PFSK-1 (cell line): ENCODE measurements around the gene FOXJ3.

Source experiments
- FOXP2 ChIP-seq: optimal IDR thresholded peaks from 2 replicates; pipeline ENCODE3; 2011; ENCODE audit warnings: borderline replicate concordance, control low read depth, inconsistent platforms; ENCODE audit not compliant: insufficient read depth; ENCODE audit errors: extremely low read length, extremely low read depth
- POLR2AphosphoS5 ChIP-seq: IDR thresholded peaks from 2 replicates; pipeline ENCODE4 v1.6.1; 2012; ENCODE audit warnings: low read depth, mild to moderate bottlenecking, control low read depth, low read length, moderate library complexity
- SIN3A ChIP-seq: IDR thresholded peaks from 2 replicates; pipeline ENCODE4 v1.6.1; 2012; ENCODE audit warnings: mild to moderate bottlenecking, low read length, moderate library complexity, borderline replicate concordance; ENCODE audit not compliant: insufficient read depth
- TAF1 ChIP-seq: IDR thresholded peaks from 2 replicates; pipeline ENCODE4 v1.6.1; 2012; ENCODE audit warnings: low read length, control low read depth, borderline replicate concordance; ENCODE audit not compliant: insufficient read depth
- TF ChIP-seq, protein P1 (sequence below), 2 experiments: IDR thresholded peaks; 2 replicates each; pipeline versions ENCODE4 v1.6.1 to v1.8.0; 2011 to 2012; ENCODE audit warnings: low read depth in 2 of 2, low read length in 2 of 2, control low read depth in 1 of 2, inconsistent platforms in 1 of 2, mild to moderate bottlenecking in 1 of 2, moderate library complexity in 1 of 2; ENCODE audit not compliant: insufficient read depth in 1 of 2

The FOXJ3 gene

GRCh38 chr1:42319871-42320484 lies 15.1 kb downstream of the FOXJ3 start:
- TF ChIP-seq FOXP2 (no peak), POLR2AphosphoS5 (no peak), SIN3A (no peak), TAF1 (no peak)
- TF ChIP-seq, protein P1, sequence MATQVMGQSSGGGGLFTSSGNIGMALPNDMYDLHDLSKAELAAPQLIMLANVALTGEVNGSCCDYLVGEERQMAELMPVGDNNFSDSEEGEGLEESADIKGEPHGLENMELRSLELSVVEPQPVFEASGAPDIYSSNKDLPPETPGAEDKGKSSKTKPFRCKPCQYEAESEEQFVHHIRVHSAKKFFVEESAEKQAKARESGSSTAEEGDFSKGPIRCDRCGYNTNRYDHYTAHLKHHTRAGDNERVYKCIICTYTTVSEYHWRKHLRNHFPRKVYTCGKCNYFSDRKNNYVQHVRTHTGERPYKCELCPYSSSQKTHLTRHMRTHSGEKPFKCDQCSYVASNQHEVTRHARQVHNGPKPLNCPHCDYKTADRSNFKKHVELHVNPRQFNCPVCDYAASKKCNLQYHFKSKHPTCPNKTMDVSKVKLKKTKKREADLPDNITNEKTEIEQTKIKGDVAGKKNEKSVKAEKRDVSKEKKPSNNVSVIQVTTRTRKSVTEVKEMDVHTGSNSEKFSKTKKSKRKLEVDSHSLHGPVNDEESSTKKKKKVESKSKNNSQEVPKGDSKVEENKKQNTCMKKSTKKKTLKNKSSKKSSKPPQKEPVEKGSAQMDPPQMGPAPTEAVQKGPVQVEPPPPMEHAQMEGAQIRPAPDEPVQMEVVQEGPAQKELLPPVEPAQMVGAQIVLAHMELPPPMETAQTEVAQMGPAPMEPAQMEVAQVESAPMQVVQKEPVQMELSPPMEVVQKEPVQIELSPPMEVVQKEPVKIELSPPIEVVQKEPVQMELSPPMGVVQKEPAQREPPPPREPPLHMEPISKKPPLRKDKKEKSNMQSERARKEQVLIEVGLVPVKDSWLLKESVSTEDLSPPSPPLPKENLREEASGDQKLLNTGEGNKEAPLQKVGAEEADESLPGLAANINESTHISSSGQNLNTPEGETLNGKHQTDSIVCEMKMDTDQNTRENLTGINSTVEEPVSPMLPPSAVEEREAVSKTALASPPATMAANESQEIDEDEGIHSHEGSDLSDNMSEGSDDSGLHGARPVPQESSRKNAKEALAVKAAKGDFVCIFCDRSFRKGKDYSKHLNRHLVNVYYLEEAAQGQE (IDR thresholded peaks at IDR 0.05; ENCODE audit: insufficient read depth in 1 of 2, low read depth in 2 of 2, low read length in 2 of 2) = no peak

DNA sequence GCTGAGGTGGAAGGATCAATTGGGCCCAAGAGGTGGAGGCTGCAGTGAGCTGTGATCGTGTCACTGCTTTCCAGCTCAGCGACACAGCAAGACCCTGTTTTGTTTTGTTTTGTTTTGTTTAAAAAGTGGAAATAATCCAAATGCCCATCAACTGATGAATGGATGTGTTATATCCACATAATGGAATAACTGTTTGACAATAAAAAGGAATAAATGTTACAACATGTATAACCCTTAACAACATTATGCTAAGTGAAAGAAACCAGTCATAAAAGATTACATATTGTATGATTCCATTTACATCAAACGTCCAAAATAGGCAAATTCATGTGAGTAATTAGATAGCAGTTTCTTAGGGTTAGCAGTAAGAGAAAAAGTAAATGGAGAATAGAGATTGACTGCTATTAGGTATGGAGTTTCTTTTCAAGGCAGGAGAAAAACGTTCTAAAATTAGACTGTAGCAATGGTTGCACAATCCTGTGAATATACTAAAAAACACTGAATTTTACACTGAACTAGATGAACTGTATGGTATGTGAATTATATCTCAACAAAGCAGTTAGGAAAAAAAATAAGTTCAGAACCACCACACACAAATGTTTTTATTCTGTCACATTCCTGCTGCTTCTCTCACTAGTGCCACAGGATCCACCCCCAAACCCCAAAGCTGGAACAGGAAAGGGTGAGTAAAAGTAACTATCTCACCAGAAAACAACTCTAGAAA lies 15.7 kb downstream of the FOXJ3 start:
- TF ChIP-seq POLR2AphosphoS5 (no peak), TAF1 (no peak), SIN3A (no peak), FOXP2 (no peak)
- TF ChIP-seq, protein P1 (IDR thresholded peaks at IDR 0.05; ENCODE audit: insufficient read depth in 1 of 2, low read depth in 2 of 2, low read length in 2 of 2) = no peak

- no peak for TF ChIP-seq FOXP2
- no peak for TF ChIP-seq POLR2AphosphoS5
- TF ChIP-seq TAF1 = no peak
- TF ChIP-seq, protein P1 (IDR thresholded peaks at IDR 0.05; ENCODE audit: insufficient read depth in 1 of 2, low read depth in 2 of 2, low read length in 2 of 2) = no peak
- no peak for TF ChIP-seq SIN3A
Observed at GRCh38 chr1:42318601-42319000, 16.4 kb downstream of the FOXJ3 start.

DNA sequence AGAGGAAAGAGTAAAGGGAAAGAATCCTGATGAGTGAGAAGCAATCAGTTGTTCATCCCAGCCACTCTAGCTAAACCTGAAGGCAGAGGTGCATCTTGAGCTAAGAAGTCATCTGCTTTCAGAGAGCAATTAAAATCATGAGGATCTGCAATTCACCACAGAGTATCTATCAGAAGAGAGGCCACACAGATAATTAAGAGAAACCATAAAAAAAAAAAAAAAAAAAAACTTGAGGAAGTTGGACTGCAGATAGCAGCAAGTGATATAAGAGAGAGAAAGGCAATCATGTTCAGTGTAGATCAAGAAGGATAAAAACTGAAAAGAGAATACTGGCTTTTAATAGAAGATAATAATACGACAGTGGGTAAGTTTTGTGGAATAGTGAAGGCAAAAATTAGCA lies 17.7 kb downstream of the FOXJ3 start:
- TF ChIP-seq POLR2AphosphoS5 (no peak), FOXP2 (no peak)
- TF ChIP-seq, protein P1 (IDR thresholded peaks at IDR 0.05; ENCODE audit: insufficient read depth in 1 of 2, low read depth in 2 of 2, low read length in 2 of 2) = no peak
